Transverse colon (tissue), 3 donors: ENCODE results near the gene KCP.

Experiments used
- CTCF ChIP-seq, 5 experiments: fragments of 200-600 bp in 3 of 5; fragments of 450-650 bp in 2 of 5; sonication (generic) in 3 of 5; IDR thresholded peaks; 1 replicate in 2 of 5; 2 replicates in 3 of 5; pipeline ENCODE4 v1.5.1; 2016 to 2017; ENCODE audit warnings: antibody characterized with exemption in 5 of 5, inconsistent platforms in 3 of 5, mild to moderate bottlenecking in 2 of 5, moderate library complexity in 1 of 5
- POLR2A ChIP-seq: fragments of 450-650 bp; IDR thresholded peaks from one replicate; pipeline ENCODE4 v1.6.1; 2016; ENCODE audit warnings: antibody characterized with exemption, mild to moderate bottlenecking, moderate library complexity

- TF ChIP-seq POLR2A (no peak), CTCF (IDR thresholded peaks at IDR 0.05) (no peak)
Measured at GRCh38 chr7:128895320-128895719, 15.2 kb downstream of the KCP start.
